Measurements from ENCODE around the gene SEPTIN7.

The SEPTIN7 gene

GRCh38 chr7:35849158-35849831 lies 48.4 kb downstream of the SEPTIN7 start:
- ChIA-PET CTCF (interaction anchor here (0.8 to 1.1 kb wide), 2 partner anchors 44 to 152 kb away, joined by 3 read pairs; no protein-coding TSS in a partner anchor), POLR2A (interaction anchor here (0.6 kb wide), 1 partner anchor 37 kb away, joined by 3 read pairs; no protein-coding TSS in a partner anchor)
- no peak overlapping the region for H3K4me3 ChIP-seq (ENCODE audit: low read depth, low read length)
- TF ChIP-seq CTCF (IDR thresholded peaks at IDR 0.05; ENCODE audit: insufficient read depth, low read length, missing control alignments) = no peak
- DNase-seq (ENCODE audit: low read depth, low spot score) = no peak

DNA sequence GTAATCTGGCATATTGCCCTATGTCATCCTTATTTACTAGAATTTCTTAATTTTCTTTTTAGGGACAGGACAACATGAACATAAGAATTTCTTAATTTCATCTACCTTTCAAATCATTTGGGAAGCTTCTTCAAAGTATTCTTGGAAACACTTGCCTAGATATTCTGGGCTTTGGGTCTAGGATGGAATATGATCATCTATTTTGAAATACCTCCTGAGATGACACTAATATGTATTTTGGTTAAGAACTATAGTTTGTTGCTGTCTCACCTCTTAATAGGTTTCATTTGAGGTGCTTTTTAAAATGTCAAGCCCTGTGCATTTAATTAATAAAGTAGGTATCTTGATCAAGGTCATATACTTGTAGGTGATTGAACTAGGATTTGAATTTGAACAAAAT lies 49.1 kb downstream of the SEPTIN7 start:
- POLR2A ChIA-PET = interaction anchor here (0.6 kb wide), 1 partner anchor 38 kb away, joined by 3 read pairs; no protein-coding TSS in a partner anchor
- CTCF ChIA-PET = interaction anchor here (0.8 to 0.9 kb wide), 2 partner anchors 10 to 45 kb away, joined by 3 read pairs; no protein-coding TSS in a partner anchor
- H3K4me3 ChIP-seq (ENCODE audit: low read depth, low read length) = no peak overlapping the region
- no peak for DNase-seq (ENCODE audit: low read depth, low spot score)
- no peak for TF ChIP-seq CTCF (IDR thresholded peaks at IDR 0.05; ENCODE audit: insufficient read depth, low read length, missing control alignments)
